GM06990 (cell line): ENCODE results near the gene RNF144A.

Experiments used
- DNase-seq: peaks from one replicate; pipeline ENCODE4 v3.0.0-alpha.2; 2011; ENCODE audit not compliant: insufficient read length; ENCODE audit errors: extremely low read depth
- H3K27me3 ChIP-seq: replicated peaks from 2 replicates; pipeline ENCODE4 v1.6.0; 2011; ENCODE audit warnings: low read length; ENCODE audit not compliant: control insufficient read depth, insufficient read depth
- H3K36me3 ChIP-seq: 2 replicates; pipeline ENCODE4 v1.5.1; 2011; ENCODE audit warnings: low read length; ENCODE audit not compliant: control insufficient read depth, insufficient read depth
- H3K4me3 ChIP-seq: replicated peaks from 2 replicates; pipeline ENCODE4 v1.5.1; 2011; ENCODE audit warnings: low read depth, mild to moderate bottlenecking, control low read depth, low read length
- TF ChIP-seq, protein P1 (sequence below): IDR thresholded peaks from 2 replicates; pipeline ENCODE4 v1.5.1; 2011; ENCODE audit warnings: low read length, control low read depth, mild to moderate bottlenecking, inconsistent platforms; ENCODE audit not compliant: insufficient read depth, poor library complexity, severe bottlenecking

Gene RNF144A

DNA sequence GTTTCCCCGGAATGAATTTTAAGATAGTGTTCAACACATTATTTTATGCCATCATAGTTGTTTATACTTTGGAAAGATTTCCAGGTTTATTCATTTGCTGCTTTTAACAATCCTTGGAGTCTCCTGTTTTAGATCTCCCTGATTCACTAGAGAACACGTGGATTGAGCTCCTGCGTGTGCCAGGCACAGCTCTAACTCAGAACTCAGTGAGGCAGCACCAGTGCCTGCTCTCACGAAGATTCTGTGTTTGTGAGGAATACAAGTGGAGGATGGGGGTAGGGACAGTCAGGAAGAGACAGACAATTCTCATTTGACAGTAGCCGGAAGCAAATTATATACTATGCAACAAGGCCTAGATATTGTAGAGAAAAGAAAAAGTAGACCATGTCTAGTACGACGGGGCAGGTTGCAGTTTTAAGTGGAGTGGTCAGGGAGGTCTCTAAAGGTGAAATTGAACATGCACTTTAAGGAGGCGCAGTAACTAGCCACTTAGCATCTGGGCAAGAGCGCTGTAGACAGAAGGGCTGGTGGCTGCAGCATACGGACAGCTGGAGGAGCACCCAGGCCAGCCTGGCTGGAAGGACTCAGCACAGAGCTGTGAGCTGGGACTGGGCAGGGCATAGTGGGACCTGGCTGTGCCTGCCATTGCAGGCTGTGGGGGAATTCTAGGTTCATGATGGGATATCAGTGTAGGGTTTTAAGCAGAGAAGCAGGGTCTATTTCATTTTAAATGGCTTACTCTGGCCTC, 24.3 kb downstream of the RNF144A start:
- no peaks in the 10 kb centered on the region for H3K36me3 ChIP-seq
- no peak for DNase-seq
- no peak overlapping the region for H3K4me3 ChIP-seq
- TF ChIP-seq, protein P1, sequence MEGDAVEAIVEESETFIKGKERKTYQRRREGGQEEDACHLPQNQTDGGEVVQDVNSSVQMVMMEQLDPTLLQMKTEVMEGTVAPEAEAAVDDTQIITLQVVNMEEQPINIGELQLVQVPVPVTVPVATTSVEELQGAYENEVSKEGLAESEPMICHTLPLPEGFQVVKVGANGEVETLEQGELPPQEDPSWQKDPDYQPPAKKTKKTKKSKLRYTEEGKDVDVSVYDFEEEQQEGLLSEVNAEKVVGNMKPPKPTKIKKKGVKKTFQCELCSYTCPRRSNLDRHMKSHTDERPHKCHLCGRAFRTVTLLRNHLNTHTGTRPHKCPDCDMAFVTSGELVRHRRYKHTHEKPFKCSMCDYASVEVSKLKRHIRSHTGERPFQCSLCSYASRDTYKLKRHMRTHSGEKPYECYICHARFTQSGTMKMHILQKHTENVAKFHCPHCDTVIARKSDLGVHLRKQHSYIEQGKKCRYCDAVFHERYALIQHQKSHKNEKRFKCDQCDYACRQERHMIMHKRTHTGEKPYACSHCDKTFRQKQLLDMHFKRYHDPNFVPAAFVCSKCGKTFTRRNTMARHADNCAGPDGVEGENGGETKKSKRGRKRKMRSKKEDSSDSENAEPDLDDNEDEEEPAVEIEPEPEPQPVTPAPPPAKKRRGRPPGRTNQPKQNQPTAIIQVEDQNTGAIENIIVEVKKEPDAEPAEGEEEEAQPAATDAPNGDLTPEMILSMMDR, result no peak
- H3K27me3 ChIP-seq, result no peaks in the 10 kb centered on the region

DNA sequence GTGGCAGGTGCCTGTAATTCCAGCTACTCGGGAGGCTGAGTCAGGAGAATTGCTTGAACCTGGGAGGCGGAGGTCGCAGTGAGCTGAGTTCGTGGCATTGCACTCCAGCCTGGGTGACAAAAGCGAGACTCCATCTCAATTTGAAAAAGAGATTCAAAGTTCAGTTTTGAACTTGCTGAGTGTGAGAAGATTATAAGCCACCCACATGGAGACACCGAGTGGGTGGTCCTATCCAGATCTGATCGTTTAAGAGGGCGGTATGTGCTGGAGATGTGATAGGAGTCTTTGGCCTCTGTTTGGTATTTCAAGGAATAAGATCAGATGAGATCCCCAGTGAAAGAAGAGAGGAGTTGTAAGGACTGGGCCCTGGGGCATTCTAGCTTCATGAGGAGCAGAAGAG, 25.6 kb downstream of the RNF144A start:
- no peaks in the 10 kb centered on the region for H3K36me3 ChIP-seq

DNA sequence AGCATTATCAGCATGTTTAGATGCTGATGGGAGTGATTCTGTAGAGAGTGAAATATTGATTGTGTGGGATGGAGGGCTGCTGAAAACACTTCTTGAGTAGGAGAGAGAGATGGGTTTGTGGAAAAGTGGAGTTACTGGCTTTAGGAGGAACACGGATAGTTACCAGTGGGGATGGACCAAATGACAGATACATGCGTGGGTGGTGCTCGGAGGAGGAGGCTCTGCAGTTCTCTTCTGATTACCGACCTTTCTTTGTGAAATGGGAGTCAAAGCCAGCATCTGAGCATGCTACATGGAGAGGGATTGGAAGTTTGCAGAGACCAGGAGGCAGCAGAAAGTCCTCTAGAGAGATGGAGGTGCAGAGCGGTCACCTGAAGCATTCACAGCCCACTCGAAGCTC, 26.3 kb downstream of the RNF144A start:
- H3K27me3 ChIP-seq, result no peaks in the 10 kb centered on the region
- no peak for DNase-seq
- no peak overlapping the region for H3K4me3 ChIP-seq
- no peaks in the 10 kb centered on the region for H3K36me3 ChIP-seq
- TF ChIP-seq, protein P1, result no peak

More for the DNA sequence above, 25.6 kb downstream of the RNF144A start:
- TF ChIP-seq, protein P1, result no peak
- no peak overlapping the region for H3K4me3 ChIP-seq
- no peak for DNase-seq
- no peaks in the 10 kb centered on the region for H3K27me3 ChIP-seq

DNA sequence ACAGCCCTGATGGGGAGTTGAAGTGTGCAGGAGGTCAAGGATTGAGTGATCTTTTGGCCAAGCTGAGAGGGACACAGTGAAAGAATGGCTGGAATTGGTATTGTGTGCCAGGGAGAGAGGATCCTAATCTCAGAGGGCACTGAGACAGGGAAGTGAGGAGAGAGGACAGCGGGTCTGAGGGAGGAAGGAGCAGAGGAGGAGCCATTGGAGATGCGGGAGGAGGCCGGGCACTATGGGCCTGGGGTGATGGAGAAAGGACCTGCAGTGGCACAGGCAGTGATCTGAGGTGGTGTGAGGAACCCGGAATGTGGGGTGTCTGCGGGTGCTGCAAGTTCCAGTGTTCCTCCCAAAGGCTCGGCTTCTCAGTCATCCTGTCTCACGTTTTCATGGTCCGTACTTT, 26.8 kb downstream of the RNF144A start:
- DNase-seq, result no peak
- Histone ChIP-seq H3K36me3 (no peaks in the 10 kb centered on the region), H3K4me3 (no peak overlapping the region), H3K27me3 (no peaks in the 10 kb centered on the region)
- TF ChIP-seq, protein P1, result no peak

DNA sequence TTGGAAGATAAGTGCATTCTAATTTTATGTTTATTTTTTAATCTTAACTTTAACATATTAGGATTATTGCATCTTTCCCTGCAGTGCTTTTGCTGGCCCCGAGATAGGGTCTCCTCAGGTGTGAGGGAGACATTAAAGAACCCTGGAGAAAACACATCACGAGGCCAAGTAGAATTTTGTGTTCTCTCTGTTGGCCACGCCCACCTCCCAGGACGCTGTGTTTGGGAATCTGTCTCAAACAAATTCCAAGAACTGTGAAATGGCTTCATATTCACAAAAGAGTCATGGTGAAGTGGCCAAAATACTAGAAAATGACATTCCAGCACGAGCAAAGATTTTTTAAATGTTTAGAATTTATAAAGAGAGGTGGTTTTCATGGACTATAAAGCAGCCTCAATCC, 27.3 kb downstream of the RNF144A start:
- H3K27me3 ChIP-seq, result no peaks in the 10 kb centered on the region
- TF ChIP-seq, protein P1, result no peak
- no peaks in the 10 kb centered on the region for H3K36me3 ChIP-seq
- DNase-seq, result no peak
- no peak overlapping the region for H3K4me3 ChIP-seq
